Ovary (tissue), 3 donors: ENCODE measurements around the gene BTRC.
"Not testable (repeated sequence)": the region's sequence is repeated elsewhere in the genome, so short reads cannot be mapped to it uniquely, and the experiment has no call there.

Source experiments
- EP300 ChIP-seq: sonication (generic); formaldehyde crosslinking; IDR thresholded peaks from one replicate; pipeline ENCODE4 v1.6.1; 2017; ENCODE audit warnings: antibody characterized with exemption
- POLR2A ChIP-seq: fragments of 450-650 bp; IDR thresholded peaks from one replicate; pipeline ENCODE4 v1.6.1; 2017; ENCODE audit warnings: antibody characterized with exemption, mild to moderate bottlenecking, moderate library complexity
- TF ChIP-seq, protein P1 (sequence below), 3 donors: fragments of 450-650 bp in 2 of 3; fragments of 200-600 bp in 1 of 3; IDR thresholded peaks; one replicate each; pipeline versions ENCODE4 v1.5.1 to v1.8.0; 2016 to 2022; ENCODE audit warnings: antibody characterized with exemption in 3 of 3, mild to moderate bottlenecking in 1 of 3
- donor health status: DM: no; HTN: no; CAD: no.

DNA sequence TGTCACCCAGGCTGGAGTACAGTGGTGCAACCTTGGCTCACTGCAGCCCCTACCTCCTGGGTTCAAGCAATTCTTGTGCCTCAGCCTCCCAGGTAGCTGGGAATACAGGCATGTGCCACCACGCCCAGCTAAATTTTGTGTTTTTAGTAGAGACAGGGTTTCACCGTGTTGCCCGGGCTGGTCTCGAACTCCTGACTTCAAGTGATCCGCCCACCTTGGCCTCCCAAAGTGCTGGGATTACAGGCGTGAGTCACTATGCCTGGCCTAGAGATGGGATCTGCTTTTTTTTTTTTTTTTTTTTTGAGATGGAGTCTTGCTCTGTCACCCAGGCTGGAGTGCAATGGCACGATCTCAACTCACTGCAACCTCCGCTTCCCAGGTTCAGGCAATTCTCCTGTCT, 6.1 kb downstream of the BTRC start:
- TF ChIP-seq, protein P1, sequence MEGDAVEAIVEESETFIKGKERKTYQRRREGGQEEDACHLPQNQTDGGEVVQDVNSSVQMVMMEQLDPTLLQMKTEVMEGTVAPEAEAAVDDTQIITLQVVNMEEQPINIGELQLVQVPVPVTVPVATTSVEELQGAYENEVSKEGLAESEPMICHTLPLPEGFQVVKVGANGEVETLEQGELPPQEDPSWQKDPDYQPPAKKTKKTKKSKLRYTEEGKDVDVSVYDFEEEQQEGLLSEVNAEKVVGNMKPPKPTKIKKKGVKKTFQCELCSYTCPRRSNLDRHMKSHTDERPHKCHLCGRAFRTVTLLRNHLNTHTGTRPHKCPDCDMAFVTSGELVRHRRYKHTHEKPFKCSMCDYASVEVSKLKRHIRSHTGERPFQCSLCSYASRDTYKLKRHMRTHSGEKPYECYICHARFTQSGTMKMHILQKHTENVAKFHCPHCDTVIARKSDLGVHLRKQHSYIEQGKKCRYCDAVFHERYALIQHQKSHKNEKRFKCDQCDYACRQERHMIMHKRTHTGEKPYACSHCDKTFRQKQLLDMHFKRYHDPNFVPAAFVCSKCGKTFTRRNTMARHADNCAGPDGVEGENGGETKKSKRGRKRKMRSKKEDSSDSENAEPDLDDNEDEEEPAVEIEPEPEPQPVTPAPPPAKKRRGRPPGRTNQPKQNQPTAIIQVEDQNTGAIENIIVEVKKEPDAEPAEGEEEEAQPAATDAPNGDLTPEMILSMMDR (IDR thresholded peaks at IDR 0.05) = not testable (repeated sequence)
- TF ChIP-seq EP300, POLR2A: not testable (repeated sequence)
